SK-N-SH (cell line): ENCODE data around the gene C6orf163. TPM values are rescaled to one million over a fixed set of nuclear protein-coding genes. Genes with fewer than 3 reads are reported as not detected.

ENCODE experiments used
- CTCF ChIA-PET: fragments of 300-600, 350-600 bp; formaldehyde crosslinking; extraction: SDS; loops from one replicate; lab custom pipeline; 2021; lab: Yijun Ruan, JAX
- POLR2A ChIA-PET: fragments of 350-600 bp; sonication (Branson Sonifier 250); formaldehyde crosslinking; extraction: SDS; loops from one replicate; lab custom pipeline; 2020; ENCODE audit warnings: antibody characterized with exemption, inconsistent platforms; lab: Yijun Ruan, JAX
- DNase-seq: peaks from one replicate; pipeline ENCODE4 v3.0.0; 2012
- H2AFZ ChIP-seq: fragments of 200-600 bp; sonication (generic); 2 replicates; pipeline ENCODE4 v1.8.1; 2016; ENCODE audit warnings: antibody characterized with exemption, mild to moderate bottlenecking, low read depth
- H3F3A ChIP-seq: fragments of 200-600 bp; sonication (generic); replicated peaks from 2 replicates; pipeline ENCODE3; 2016; ENCODE audit warnings: antibody characterized with exemption, mild to moderate bottlenecking; ENCODE audit not compliant: insufficient read depth
- H3K27ac ChIP-seq, 2 experiments: fragments of 200-500 bp in 1 of 2; fragments of 200-600 bp in 1 of 2; sonication (Bioruptor generic) in 1 of 2; sonication (generic), shearing (Covaris generic) in 1 of 2; 2 replicates each; pipeline versions ENCODE4 v1.5.1 to v1.6.1; 2014 to 2016; ENCODE audit warnings: low read depth in 2 of 2, inconsistent platforms in 1 of 2, low read length in 1 of 2, mild to moderate bottlenecking in 1 of 2, mixed read lengths in 1 of 2
- H3K27me3 ChIP-seq: fragments of 200-600 bp; sonication (generic), shearing (Covaris generic); 2 replicates; pipeline ENCODE4 v1.6.1; 2016; ENCODE audit warnings: mixed run types; ENCODE audit not compliant: insufficient read depth
- H3K36me3 ChIP-seq, 2 experiments: fragments of 200-500 bp in 1 of 2; fragments of 200-600 bp in 1 of 2; sonication (Bioruptor generic) in 1 of 2; sonication (generic) in 1 of 2; replicated peaks in 1 of 2; 2 replicates each; pipeline versions ENCODE3 to v1.5.1; 2014 to 2016; ENCODE audit warnings: low read length in 1 of 2, mild to moderate bottlenecking in 1 of 2; ENCODE audit not compliant: insufficient read depth in 2 of 2, control insufficient read depth in 1 of 2
- H3K4me1 ChIP-seq, 2 experiments: fragments of 200-500 bp in 1 of 2; fragments of 200-600 bp in 1 of 2; sonication (Bioruptor generic) in 1 of 2; sonication (generic), shearing (Covaris generic) in 1 of 2; 2 replicates each; pipeline versions ENCODE4 v1.5.1 to v1.6.1; 2014 to 2016; ENCODE audit warnings: low read depth in 1 of 2, low read length in 1 of 2, mixed run types in 1 of 2; ENCODE audit not compliant: insufficient read depth in 2 of 2, control insufficient read depth in 1 of 2
- H3K4me2 ChIP-seq: fragments of 200-600 bp; sonication (generic), shearing (Covaris generic); 2 replicates; pipeline ENCODE4 v1.6.1; 2017; ENCODE audit warnings: mixed run types
- H3K4me3 ChIP-seq, 2 experiments: fragments of 200-500 bp in 1 of 2; fragments of 200-600 bp in 1 of 2; sonication (Bioruptor generic) in 1 of 2; sonication (generic), shearing (Covaris generic) in 1 of 2; 2 replicates each; pipeline versions ENCODE4 v1.5.1 to v1.8.1; 2014 to 2016; ENCODE audit warnings: low read depth in 2 of 2, inconsistent platforms in 1 of 2, low read length in 1 of 2, mild to moderate bottlenecking in 1 of 2, mixed read lengths in 1 of 2, moderate library complexity in 1 of 2
- H3K79me2 ChIP-seq: fragments of 200-600 bp; sonication (generic); 2 replicates; pipeline ENCODE4 v1.8.1; 2017; ENCODE audit warnings: mild to moderate bottlenecking; ENCODE audit not compliant: insufficient read depth
- H3K9ac ChIP-seq: fragments of 200-600 bp; sonication (generic); 2 replicates; pipeline ENCODE4 v1.6.1; 2017; ENCODE audit warnings: mixed run types
- H3K9me2 ChIP-seq: fragments of 200-600 bp; sonication (generic); 2 replicates; pipeline ENCODE4 v1.6.1; 2017; ENCODE audit warnings: mixed run types
- H3K9me3 ChIP-seq: fragments of 200-600 bp; sonication (generic); 2 replicates; pipeline ENCODE4 v1.6.1; 2017; ENCODE audit warnings: mixed run types, mild to moderate bottlenecking, moderate library complexity
- H4K20me1 ChIP-seq: fragments of 200-600 bp; sonication (generic); 2 replicates; pipeline ENCODE4 v1.6.1; 2017; ENCODE audit warnings: mild to moderate bottlenecking, mixed run types; ENCODE audit not compliant: insufficient read depth
- CHD2 ChIP-seq: fragments of 150-350 bp; IDR thresholded peaks from 2 replicates; pipeline ENCODE4 v1.6.1; 2018; ENCODE audit warnings: low read length; ENCODE audit not compliant: partially characterized antibody
- GATA2 ChIP-seq: sonication (generic); formaldehyde crosslinking; IDR thresholded peaks from 2 replicates; pipeline ENCODE4 v1.5.0; 2020; ENCODE audit warnings: mild to moderate bottlenecking, missing genetic modification reagents
- MEF2A ChIP-seq: IDR thresholded peaks from 2 replicates; pipeline ENCODE4 v1.4.0; 2012; ENCODE audit warnings: low read depth, borderline replicate concordance
- NFIC ChIP-seq: IDR thresholded peaks from 2 replicates; pipeline ENCODE4 v1.4.0; 2012; ENCODE audit warnings: borderline replicate concordance
- POLR2AphosphoS5 ChIP-seq: IDR thresholded peaks from 2 replicates; pipeline ENCODE4 v1.6.1; 2012; ENCODE audit warnings: low read depth, low read length
- RCOR1 ChIP-seq: fragments of 150-350 bp; IDR thresholded peaks from 2 replicates; pipeline ENCODE4 v1.6.1; 2017; ENCODE audit warnings: antibody characterized with exemption, low read length
- USF1 ChIP-seq: IDR thresholded peaks from 2 replicates; pipeline ENCODE4 v1.4.0; 2012; ENCODE audit warnings: low read depth, borderline replicate concordance
- USF2 ChIP-seq: fragments of 150-350 bp; IDR thresholded peaks from 2 replicates; pipeline ENCODE4 v1.6.1; 2017; ENCODE audit warnings: antibody characterized with exemption, low read length, low read depth, borderline replicate concordance
- WGBS: methylation state at CpG from one replicate; pipeline ENCODE4 v1.1.6; 2017; ENCODE audit warnings: low lambda C conversion rate; 5-methylcytosine and 5-hydroxymethylcytosine counted together
- polyA plus RNA-seq, 3 experiments: library from polyadenylated mRNA; depleted of rRNA; stranded (reverse); fragments of >200 nt; gene quantifications; 2 replicates each; pipeline ENCODE4 v1.2.3, GENCODE V29; 2012

C6orf163 gene
- polyA plus RNA-seq, 1 of the 3 experiments (the other 2 are of a cell fraction) = 0.49 TPM

GRCh38 chr6:87356181-87356580, 11.6 kb downstream of the C6orf163 start:
- Histone ChIP-seq H3F3A (no peaks in the 10 kb centered on the region), H2AFZ (no peak overlapping the region), H3K9me3 (no peaks in the 10 kb centered on the region), H3K4me1 (no peaks in the 10 kb centered on the region; a peak in 1 of 4 replicates), H3K79me2 (no peaks in the 10 kb centered on the region), H3K4me2 (no peak overlapping the region), H3K9ac (no peak overlapping the region), H3K27me3 (no peaks in the 10 kb centered on the region), H3K27ac (no peak overlapping the region), H3K9me2 (no peaks in the 10 kb centered on the region), H4K20me1 (no peaks in the 10 kb centered on the region), H3K4me3 (no peak overlapping the region), H3K36me3 (no peaks in the 10 kb centered on the region)
- ChIA-PET POLR2A (no interaction called here), CTCF (interaction anchor here (1.0 kb wide), 1 partner anchor 9 kb away, joined by 3 read pairs; no protein-coding TSS in a partner anchor)
- no peak for DNase-seq
- 91% methylated on average over 4 of the region's 4 CpGs for WGBS
- TF ChIP-seq RCOR1 = no peak
- TF ChIP-seq USF2 = no peak
- TF ChIP-seq USF1 = no peak

GRCh38 chr6:87357479-87358196, 13.0 kb downstream of the C6orf163 start:
- CTCF ChIA-PET = interaction anchor here (0.7 kb wide), 1 partner anchor 27 kb away, joined by 3 read pairs; no protein-coding TSS in a partner anchor
- H3K9me3 ChIP-seq = no peaks in the 10 kb centered on the region
- H3K27ac ChIP-seq = no peak overlapping the region
- H3K27me3 ChIP-seq = no peaks in the 10 kb centered on the region
- 89% methylated on average over 3 of the region's 3 CpGs for WGBS
- H4K20me1 ChIP-seq = no peaks in the 10 kb centered on the region
- TF ChIP-seq MEF2A = no peak
- TF ChIP-seq GATA2 (CRISPR knock-in tag) = no peak
- no peak for TF ChIP-seq CHD2
- no peak for TF ChIP-seq NFIC
- TF ChIP-seq POLR2AphosphoS5 = no peak
- H3K4me1 ChIP-seq = no peaks in the 10 kb centered on the region
- H3K4me3 ChIP-seq = no peak overlapping the region
- H3K9me2 ChIP-seq = no peaks in the 10 kb centered on the region
- no peaks in the 10 kb centered on the region for H3K36me3 ChIP-seq
- H3F3A ChIP-seq = no peaks in the 10 kb centered on the region
- H3K79me2 ChIP-seq = no peaks in the 10 kb centered on the region
- POLR2A ChIA-PET = no interaction called here
- no peak overlapping the region for H3K4me2 ChIP-seq
- DNase-seq = no peak
- H2AFZ ChIP-seq = no peak overlapping the region
- H3K9ac ChIP-seq = no peak overlapping the region
